ENCODE results near the gene PGM3.

GRCh38 chr6:83183082-83183828 is 9.8 kb downstream of the PGM3 start:
- TF ChIP-seq, protein P1, sequence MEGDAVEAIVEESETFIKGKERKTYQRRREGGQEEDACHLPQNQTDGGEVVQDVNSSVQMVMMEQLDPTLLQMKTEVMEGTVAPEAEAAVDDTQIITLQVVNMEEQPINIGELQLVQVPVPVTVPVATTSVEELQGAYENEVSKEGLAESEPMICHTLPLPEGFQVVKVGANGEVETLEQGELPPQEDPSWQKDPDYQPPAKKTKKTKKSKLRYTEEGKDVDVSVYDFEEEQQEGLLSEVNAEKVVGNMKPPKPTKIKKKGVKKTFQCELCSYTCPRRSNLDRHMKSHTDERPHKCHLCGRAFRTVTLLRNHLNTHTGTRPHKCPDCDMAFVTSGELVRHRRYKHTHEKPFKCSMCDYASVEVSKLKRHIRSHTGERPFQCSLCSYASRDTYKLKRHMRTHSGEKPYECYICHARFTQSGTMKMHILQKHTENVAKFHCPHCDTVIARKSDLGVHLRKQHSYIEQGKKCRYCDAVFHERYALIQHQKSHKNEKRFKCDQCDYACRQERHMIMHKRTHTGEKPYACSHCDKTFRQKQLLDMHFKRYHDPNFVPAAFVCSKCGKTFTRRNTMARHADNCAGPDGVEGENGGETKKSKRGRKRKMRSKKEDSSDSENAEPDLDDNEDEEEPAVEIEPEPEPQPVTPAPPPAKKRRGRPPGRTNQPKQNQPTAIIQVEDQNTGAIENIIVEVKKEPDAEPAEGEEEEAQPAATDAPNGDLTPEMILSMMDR (conservative IDR thresholded peaks at IDR 0.05; ENCODE audit: low read depth, low read length): no peak
- TF ChIP-seq EZH2 (IDR thresholded peaks at IDR 0.05; ENCODE audit: low read length, unreplicated experiment): no peak
